Activated CD4-positive, alpha-beta memory T cell treated with anti-CD3 and anti-CD28 coated beads for 36 hours (primary cell): ENCODE data around the gene CXCR5. TPM values are rescaled to one million over a fixed set of nuclear protein-coding genes. Genes with fewer than 3 reads are reported as not detected.

Source experiments
- CTCF ChIA-PET: fragments of 350-600 bp; sonication (Branson Sonifier 250); formaldehyde crosslinking; loops from one replicate; lab custom pipeline; 2021; ENCODE audit warnings: antibody characterized with exemption, inconsistent platforms; lab: Charles Lee
- POLR2A ChIA-PET: fragments of 350-600 bp; sonication (Branson Sonifier 250); formaldehyde crosslinking; loops from one replicate; lab custom pipeline; 2021; ENCODE audit warnings: antibody characterized with exemption; lab: Charles Lee
- DNase-seq: peaks from one replicate; pipeline ENCODE4 v3.0.0-alpha.2; 2020
- H3K27ac Mint-ChIP-seq: one replicate; pipeline ENCODE4 v1.8.0; 2021; ENCODE audit warnings: mixed read lengths
- H3K27me3 Mint-ChIP-seq: one replicate; pipeline ENCODE4 v1.8.0; 2021; ENCODE audit warnings: mixed read lengths
- H3K36me3 Mint-ChIP-seq: one replicate; pipeline ENCODE4 v1.8.0; 2021; ENCODE audit warnings: mixed read lengths
- H3K4me1 Mint-ChIP-seq: one replicate; pipeline ENCODE4 v1.8.0; 2021; ENCODE audit warnings: low read depth, mixed read lengths
- H3K4me3 Mint-ChIP-seq: one replicate; pipeline ENCODE4 v1.8.0; 2021; ENCODE audit warnings: mild to moderate bottlenecking, mixed read lengths
- H3K9me3 Mint-ChIP-seq: one replicate; pipeline ENCODE4 v1.8.0; 2021; ENCODE audit warnings: mixed read lengths
- intact Hi-C: fragments of 100-400 bp; cut with micrococcal nuclease; formaldehyde crosslinking; loops from one replicate; pipeline ENCODE4 v1.15.1; 2023
- microRNA-seq: library from miRNA; unstranded; fragments of <30 nt; microRNA quantifications from one replicate; pipeline ENCODE4 v1.2.0, GENCODE V29; 2022; ENCODE audit warnings: borderline number of aligned reads, borderline microRNAs expressed, borderline replicate concordance
- total RNA-seq, 2 experiments: library from RNA; stranded (reverse); gene quantifications; one replicate each; pipeline ENCODE4 v1.2.3, GENCODE V29; 2021

CXCR5 gene
- total RNA-seq, 2 experiments from 2014 or later, result 28.0 to 28.3 TPM

DNA sequence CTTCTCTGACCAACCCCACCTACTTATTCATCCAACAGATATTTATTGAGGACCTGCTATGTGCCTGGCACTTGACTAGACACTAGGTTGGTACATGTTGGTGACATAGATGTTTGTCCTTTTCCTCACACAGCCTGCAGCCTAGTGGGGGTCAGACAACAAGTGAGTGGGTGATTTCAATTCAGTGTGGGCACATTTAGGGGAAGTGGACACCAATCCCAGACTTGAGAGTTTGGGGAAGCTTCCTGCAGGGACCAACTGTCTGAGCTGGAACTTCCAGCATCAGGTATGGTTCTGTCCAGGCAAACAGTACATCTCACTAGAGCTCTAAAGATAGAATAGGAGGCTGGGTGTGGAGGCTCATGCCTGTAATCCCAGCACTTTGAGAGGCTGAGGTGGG, 47.9 kb downstream of the CXCR5 start:
- ChIA-PET POLR2A (interaction anchor here (3.0 kb wide), 1 partner anchor 142 kb away, joined by 12 read pairs; no protein-coding TSS in a partner anchor), CTCF (interaction anchor here (0.7 to 9.9 kb wide), 8 partner anchors 8 to 272 kb away, joined by 3 to 311 read pairs (median 10); partner anchors contain the start of genes CXCR5 and UPK2)
- Mint-ChIP-seq H3K36me3 (no peaks in the 10 kb centered on the region), H3K4me3 (no peak overlapping the region), H3K4me1 (peaks cover 33% of the 10 kb centered on the region), H3K27me3 (no peaks in the 10 kb centered on the region), H3K27ac (no peak overlapping the region), H3K9me3 (no peaks in the 10 kb centered on the region)
- intact Hi-C loops, result no loop called here
- no peak for DNase-seq

DNA sequence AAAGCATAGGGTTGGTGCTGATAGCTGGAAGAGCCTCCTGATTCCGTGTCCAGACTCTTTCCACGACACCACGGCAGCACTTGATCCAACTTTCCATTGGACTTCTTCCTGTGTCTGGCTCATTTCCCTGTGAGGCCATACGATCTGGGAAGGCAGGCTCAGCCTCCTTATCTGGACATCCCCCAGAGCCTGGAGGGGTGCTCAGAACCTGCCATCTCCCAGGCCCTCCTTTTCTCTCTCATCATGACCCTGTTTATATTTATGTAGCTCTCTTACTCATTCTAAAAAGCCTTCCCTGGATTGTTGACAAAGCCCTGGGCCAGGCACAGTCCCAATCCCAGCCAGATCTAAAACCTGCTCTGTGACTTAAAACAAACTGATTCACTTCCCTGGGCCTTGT, 49.8 kb downstream of the CXCR5 start:
- Mint-ChIP-seq H3K27ac (no peak overlapping the region), H3K4me3 (no peak overlapping the region), H3K4me1 (peaks cover 15% of the 10 kb centered on the region), H3K36me3 (no peaks in the 10 kb centered on the region), H3K9me3 (no peaks in the 10 kb centered on the region), H3K27me3 (no peaks in the 10 kb centered on the region)
- POLR2A ChIA-PET, result no interaction called here
- CTCF ChIA-PET, result interaction anchor here (2.9 to 9.9 kb wide), 2 partner anchors 23 to 24 kb away, joined by 8 to 311 read pairs; partner anchors contain the start of gene UPK2
- intact Hi-C loops, result no loop called here
- no peak for DNase-seq

DNA sequence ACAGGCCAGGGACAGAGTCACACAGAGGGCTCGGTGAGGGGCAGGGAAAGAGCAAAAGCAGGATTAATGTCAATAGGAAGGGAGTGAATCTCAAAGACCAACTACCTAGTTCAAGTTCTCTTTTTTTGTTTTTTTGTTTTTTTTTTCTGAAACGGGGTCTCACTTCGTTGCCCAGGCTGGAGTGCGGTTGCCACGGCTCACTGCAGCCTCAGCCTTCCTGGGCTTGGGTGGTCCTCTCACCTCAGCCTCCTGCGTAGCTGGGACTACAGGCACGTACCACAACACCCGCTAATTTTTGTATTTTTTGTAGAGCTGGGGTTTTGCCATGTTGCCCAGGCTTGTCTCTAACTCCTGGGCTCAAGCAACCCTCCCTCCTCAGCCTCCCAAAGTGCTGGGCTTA, 51.7 kb downstream of the CXCR5 start:
- Mint-ChIP-seq H3K27me3 (no peaks in the 10 kb centered on the region), H3K9me3 (no peaks in the 10 kb centered on the region), H3K4me3 (no peak overlapping the region), H3K27ac (no peak overlapping the region), H3K4me1 (peaks cover 25% of the 10 kb centered on the region), H3K36me3 (no peaks in the 10 kb centered on the region)
- intact Hi-C loops, result no loop called here
- CTCF ChIA-PET, result interaction anchor here (1.2 to 9.9 kb wide), 4 partner anchors 11 to 29 kb away, joined by 4 to 311 read pairs (median 6); partner anchors contain the start of gene UPK2
- POLR2A ChIA-PET, result no interaction called here
- DNase-seq, result no peak

DNA sequence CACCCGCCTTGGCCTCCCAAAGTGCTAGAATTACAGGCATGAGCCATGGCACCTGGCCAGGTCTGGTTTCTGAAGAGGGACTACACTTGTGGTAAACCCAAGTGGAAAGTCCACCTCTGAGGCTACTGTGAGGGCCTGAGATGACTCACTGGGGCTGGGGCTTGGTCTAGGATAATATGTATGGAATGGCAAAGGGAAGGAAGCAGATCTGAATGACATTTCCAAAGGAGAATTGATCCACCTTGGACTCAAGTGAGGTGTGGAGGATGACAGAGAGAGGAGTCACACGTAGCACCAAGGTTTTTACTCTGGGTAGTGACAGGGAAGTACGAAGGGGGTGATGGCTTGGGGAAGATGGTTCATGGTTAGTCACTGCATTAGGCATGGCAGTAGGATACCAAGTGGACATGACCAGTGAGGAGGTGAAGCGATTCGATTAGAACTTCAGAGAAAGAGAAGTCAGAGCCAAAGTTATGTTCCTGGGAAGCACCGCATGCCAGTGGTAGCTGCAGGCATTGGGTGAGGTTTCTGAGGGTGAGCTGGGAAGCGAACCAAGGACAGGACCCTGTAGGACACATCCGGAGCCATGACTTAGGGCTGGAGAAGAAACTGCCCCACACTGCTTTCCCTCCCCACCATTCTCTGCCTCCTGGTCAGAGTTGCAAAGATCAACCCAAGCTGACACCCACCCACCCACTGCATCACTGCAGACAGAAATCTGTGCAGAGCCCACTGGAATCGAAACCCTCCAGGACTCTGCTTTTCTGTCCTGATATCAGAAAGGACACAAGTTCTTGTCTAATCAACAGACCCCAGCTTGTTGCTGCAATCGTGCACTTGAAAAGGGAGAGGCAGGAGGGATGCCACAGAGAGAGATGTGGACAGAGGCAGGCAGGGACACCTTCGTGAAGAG, 55.1 kb downstream of the CXCR5 start:
- Mint-ChIP-seq H3K4me3 (no peak overlapping the region), H3K27ac (no peak overlapping the region), H3K27me3 (no peaks in the 10 kb centered on the region), H3K36me3 (no peaks in the 10 kb centered on the region), H3K9me3 (no peaks in the 10 kb centered on the region), H3K4me1 (peaks cover 36% of the 10 kb centered on the region)
- intact Hi-C loops, result no loop called here
- DNase-seq, result no peak
- CTCF ChIA-PET, result interaction anchor here (0.6 to 3.0 kb wide), 4 partner anchors 8 to 233 kb away, joined by 3 to 35 read pairs (median 3); no protein-coding TSS in a partner anchor
- POLR2A ChIA-PET, result interaction anchor here (1.8 kb wide), 1 partner anchor 9 kb away, joined by 10 read pairs; no protein-coding TSS in a partner anchor

DNA sequence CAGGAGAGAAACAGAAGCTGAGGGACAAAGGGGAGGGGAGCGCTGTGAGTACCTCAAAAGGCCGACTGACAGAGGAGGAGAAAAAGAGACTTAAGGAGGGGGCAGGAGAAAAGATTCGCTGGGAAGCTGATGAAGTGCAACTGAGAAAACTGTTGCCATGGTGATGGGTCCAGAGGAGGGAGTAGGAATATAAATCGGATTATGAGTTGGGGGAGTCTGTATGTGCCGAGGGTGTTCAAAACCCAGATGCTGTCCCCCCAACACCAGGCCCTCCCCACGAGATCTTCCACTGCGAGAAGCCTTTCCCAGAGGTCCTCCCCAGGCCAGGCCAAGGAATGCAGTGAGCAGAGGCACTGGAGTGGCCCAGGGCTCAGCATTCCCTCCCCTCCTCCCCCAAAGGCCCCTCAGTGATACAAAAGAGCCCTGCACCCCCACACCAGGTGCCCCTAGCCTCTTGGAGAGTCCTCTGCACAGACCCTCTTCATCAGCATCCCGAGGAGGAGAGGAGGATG, 55.8 kb downstream of the CXCR5 start:
- Mint-ChIP-seq H3K27me3 (no peaks in the 10 kb centered on the region), H3K9me3 (no peaks in the 10 kb centered on the region), H3K4me1 (peaks cover 36% of the 10 kb centered on the region), H3K36me3 (no peaks in the 10 kb centered on the region), H3K4me3 (no peak overlapping the region), H3K27ac (peak overlapping the region; percentile 8)
- ChIA-PET POLR2A (interaction anchor here (1.5 to 1.8 kb wide), 2 partner anchors 10 to 148 kb away, joined by 6 to 10 read pairs; partner anchors contain the start of gene DDX6), CTCF (interaction anchor here (0.6 to 3.0 kb wide), 6 partner anchors 9 to 250 kb away, joined by 3 to 35 read pairs (median 3); no protein-coding TSS in a partner anchor)
- intact Hi-C loops, result no loop called here
- no peak for DNase-seq

DNA sequence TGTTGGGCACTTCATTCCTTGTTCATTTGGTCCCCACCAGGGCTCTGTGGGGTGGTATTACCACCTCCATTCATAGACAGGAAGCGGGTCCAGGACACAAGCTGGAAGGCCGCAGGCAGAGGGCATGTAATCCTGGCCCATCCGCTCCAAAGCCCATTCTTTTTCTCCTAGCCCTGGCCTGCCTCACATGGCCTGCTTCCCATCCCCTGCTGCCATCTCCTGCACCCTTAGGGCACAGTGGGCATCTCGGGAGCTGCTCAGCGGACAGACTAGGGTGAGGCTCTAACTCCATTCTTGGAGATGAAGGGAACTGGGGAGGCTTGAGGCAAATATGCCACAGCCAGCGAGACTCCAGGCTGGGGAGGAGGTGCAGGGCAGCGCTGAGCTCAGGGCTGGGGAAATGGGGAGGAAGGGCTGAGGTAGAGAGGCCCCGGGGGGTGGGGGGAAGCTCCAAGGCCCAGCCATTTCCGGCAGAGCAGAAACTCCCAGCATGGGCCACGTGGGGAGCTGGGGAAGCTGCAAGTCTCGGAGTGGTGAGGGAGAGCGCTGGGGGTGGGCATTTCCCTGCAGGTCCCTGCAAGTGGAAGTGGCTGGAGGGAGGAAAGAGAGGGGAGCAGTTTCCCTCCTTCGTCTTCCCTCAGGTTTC, 56.4 kb downstream of the CXCR5 start:
- Mint-ChIP-seq H3K27ac (peak overlapping the region; percentile 42), H3K4me3 (peak overlapping the region; percentile 46), H3K4me1 (peaks cover 36% of the 10 kb centered on the region), H3K27me3 (no peaks in the 10 kb centered on the region), H3K36me3 (no peaks in the 10 kb centered on the region), H3K9me3 (no peaks in the 10 kb centered on the region)
- intact Hi-C loops, result loop anchor here (1.0 kb wide), 1 partner anchor 10 kb away; no protein-coding TSS in a partner anchor
- CTCF ChIA-PET, result interaction anchor here (0.7 to 3.0 kb wide), 8 partner anchors 9 to 250 kb away, joined by 3 to 35 read pairs (median 4); partner anchors contain the start of gene BCL9L
- POLR2A ChIA-PET, result interaction anchor here (0.6 to 1.8 kb wide), 3 partner anchors 11 to 149 kb away, joined by 3 to 10 read pairs (median 6); partner anchors contain the start of gene DDX6
- peak; percentile 82 for DNase-seq

DNA sequence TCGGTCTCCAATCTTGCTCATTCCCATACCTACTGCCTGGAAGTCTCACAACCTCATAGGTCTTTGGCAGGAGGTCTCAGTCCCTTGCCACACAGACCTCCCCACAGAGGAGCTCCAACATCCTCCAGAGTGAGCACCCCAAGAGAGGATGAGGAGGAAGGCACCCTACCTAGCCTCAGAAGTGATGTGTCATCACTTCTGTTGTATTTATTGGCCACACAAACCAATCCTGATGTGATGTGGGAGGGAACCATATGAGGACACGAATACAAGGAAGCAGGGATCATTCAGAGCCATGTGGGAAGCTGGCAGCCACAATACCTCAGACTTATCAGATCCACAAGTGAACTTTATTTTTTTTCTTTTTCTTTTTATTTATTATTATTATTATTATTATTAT, 63.4 kb downstream of the CXCR5 start:
- ChIA-PET POLR2A (no interaction called here), CTCF (no interaction called here)
- Mint-ChIP-seq H3K4me3 (no peak overlapping the region), H3K9me3 (no peaks in the 10 kb centered on the region), H3K27ac (no peak overlapping the region), H3K4me1 (peaks cover 5% of the 10 kb centered on the region), H3K36me3 (no peaks in the 10 kb centered on the region), H3K27me3 (no peaks in the 10 kb centered on the region)
- no peak for DNase-seq
- intact Hi-C loops, result no loop called here

Small RNAs within 50 kb of the gene (microRNA-seq; reads per million reads assigned to microRNA genes)
- not detected for gene MIR4492

Other genes with a start within 250 kb of the CXCR5 start
- gene TREH, start 204.2 kb upstream of the CXCR5 start, total RNA-seq, result not detected
- 100 to 1,000 TPM; 175 to 180 TPM for gene DDX6, start 92.7 kb upstream of the CXCR5 start, total RNA-seq
- gene BCL9L, start 42.0 kb downstream of the CXCR5 start, total RNA-seq, result 10 to 100 TPM; 28.2 to 31.8 TPM
- not detected for gene UPK2, start 72.4 kb downstream of the CXCR5 start, total RNA-seq
- not detected for gene FOXR1, start 87.9 kb downstream of the CXCR5 start, total RNA-seq
- 10 to 100 TPM; 21.4 to 22.3 TPM for gene CENATAC, start 114.2 kb downstream of the CXCR5 start, total RNA-seq
- gene RPS25, start 134.5 kb downstream of the CXCR5 start, total RNA-seq, result 1,000 to 10,000 TPM; 1,852 to 1,922 TPM
- 10 to 100 TPM; 86.4 to 87.8 TPM for gene TRAPPC4, start 134.9 kb downstream of the CXCR5 start, total RNA-seq
- 10 to 100 TPM; 33.4 to 37.0 TPM for gene SLC37A4, start 147.0 kb downstream of the CXCR5 start, total RNA-seq
- gene HYOU1, start 173.3 kb downstream of the CXCR5 start, total RNA-seq, result 100 to 1,000 TPM; 127 to 136 TPM
- 10 to 100 TPM; 19.2 to 21.1 TPM for gene VPS11, start 183.9 kb downstream of the CXCR5 start, total RNA-seq
- 10 to 100 TPM; 31.2 to 33.8 TPM for gene HMBS, start 201.0 kb downstream of the CXCR5 start, total RNA-seq
- gene DPAGT1, start 218.0 kb downstream of the CXCR5 start, total RNA-seq, result 10 to 100 TPM; 64.4 to 66.9 TPM
- 10 to 100 TPM; 23.6 to 25.2 TPM for gene C2CD2L, start 223.5 kb downstream of the CXCR5 start, total RNA-seq
- 10 to 100 TPM; 22.3 to 24.3 TPM for gene HINFP, start 237.7 kb downstream of the CXCR5 start, total RNA-seq